A549 (cell line): ENCODE data around the gene UBE2E2.

ENCODE experiments used
- BHLHE40 ChIP-seq: IDR thresholded peaks from 2 replicates; pipeline ENCODE4 v1.6.1; 2012; ENCODE audit warnings: low read depth, low read length, inconsistent platforms
- CTCF ChIP-seq: fragments of >200 bp; sonication (Bioruptor Twin); formaldehyde crosslinking; IDR thresholded peaks from 3 replicates; pipeline ENCODE4 v1.5.1; 2016
- MAX ChIP-seq: IDR thresholded peaks from 2 replicates; pipeline ENCODE4 v1.6.1; 2012
- POLR2A ChIP-seq: IDR thresholded peaks from 2 replicates; pipeline ENCODE4 v1.6.1; 2012; ENCODE audit warnings: mild to moderate bottlenecking, low read length
- RAD21 ChIP-seq, 2 experiments: fragments of >200 bp in 1 of 2; sonication (Bioruptor Twin) in 1 of 2; formaldehyde crosslinking in 1 of 2; IDR thresholded peaks in 1 of 2; conservative IDR thresholded peaks in 1 of 2; 2 replicates in 1 of 2; 3 replicates in 1 of 2; pipeline ENCODE4 v1.6.1; 2012 to 2018; ENCODE audit warnings: inconsistent platforms in 1 of 2

GRCh38 chr3:23264413-23264812 is 61.3 kb downstream of the UBE2E2 start:
- TF ChIP-seq CTCF (no peak), BHLHE40 (no peak), MAX (no peak), RAD21 (conservative IDR thresholded peaks at IDR 0.05 in 1 of 2, IDR thresholded peaks at IDR 0.05 in 1 of 2) (no peak), POLR2A (no peak)
